Measurements from ENCODE around the gene OMA1.

Gene OMA1

GRCh38 chr1:58447886-58448285, 98.6 kb downstream of the OMA1 start:
- no peak overlapping the region for H3K4me3 ChIP-seq (ENCODE audit: low read length)
- no peak for TF ChIP-seq CTCF (conservative IDR thresholded peaks at IDR 0.05; ENCODE audit: low read length)
- DNase-seq (ENCODE audit: low read depth): peak; percentile 66

- DNase-seq (ENCODE audit: low read depth): no peak
- H3K4me3 ChIP-seq (ENCODE audit: low read length): no peak overlapping the region
- TF ChIP-seq CTCF (conservative IDR thresholded peaks at IDR 0.05; ENCODE audit: low read length): no peak
Observed at GRCh38 chr1:58447042-58447441, 99.5 kb downstream of the OMA1 start.

DNA sequence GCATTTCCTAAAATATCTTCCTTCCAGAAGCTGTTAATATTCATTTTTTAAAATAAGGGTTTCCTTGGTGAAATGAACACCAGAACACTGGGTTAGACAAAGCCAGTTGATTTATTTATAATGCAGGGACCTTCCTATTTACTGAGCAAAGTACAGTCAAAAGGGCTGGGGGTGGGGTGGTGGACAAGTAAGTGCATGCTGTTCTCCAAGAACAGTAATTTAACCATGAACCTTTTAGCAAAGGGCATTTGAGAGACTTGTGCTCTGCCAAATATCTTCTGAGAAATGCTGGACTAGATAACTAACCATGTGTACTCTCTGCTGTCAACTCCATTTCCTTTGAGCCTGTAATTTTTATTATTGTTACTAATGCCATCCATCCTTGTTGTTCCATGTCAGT, 100.2 kb downstream of the OMA1 start:
- no peak for DNase-seq (ENCODE audit: low read depth)
- no peak for TF ChIP-seq CTCF (conservative IDR thresholded peaks at IDR 0.05; ENCODE audit: low read length)

DNA sequence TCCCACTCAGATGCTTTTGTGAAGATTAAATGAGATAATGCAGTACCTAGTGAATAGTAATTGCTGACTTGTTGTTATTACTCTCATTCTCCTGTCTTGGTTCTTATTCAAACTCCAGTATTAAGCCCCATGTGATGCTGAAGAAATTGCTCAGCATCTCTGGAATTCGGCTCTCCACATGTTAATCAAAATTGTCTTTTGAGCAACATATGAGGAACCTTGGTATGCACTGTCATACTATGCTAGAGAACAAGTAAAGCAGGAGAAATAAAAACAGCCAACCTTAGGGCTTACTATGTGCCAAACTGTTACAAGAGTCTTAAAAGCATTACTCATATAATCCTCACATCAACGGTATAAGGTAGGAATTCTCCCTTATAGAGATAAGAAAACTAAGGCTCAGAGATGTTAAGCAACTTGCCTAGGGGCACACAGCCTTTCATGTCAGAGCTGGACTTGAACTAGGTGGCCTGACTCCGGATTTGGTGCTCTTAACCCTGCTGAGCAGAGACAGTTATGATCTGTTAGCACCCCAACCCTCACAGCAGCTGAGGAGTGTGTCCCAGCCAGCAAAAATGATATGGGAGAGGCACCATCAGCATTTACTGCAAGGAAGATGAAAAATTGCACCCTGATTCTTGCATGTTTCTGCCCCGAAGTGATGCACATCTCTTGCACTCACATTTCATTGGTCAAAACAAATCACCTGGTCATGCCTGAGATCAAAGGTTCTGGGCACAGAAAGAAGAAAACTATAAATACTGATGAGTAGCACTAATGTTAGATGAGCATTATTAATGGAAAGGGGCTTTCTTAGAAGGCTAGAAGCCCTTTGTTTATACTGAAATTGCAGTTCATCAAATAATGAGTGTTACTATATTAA, 102.3 kb downstream of the OMA1 start:
- DNase-seq (ENCODE audit: low read depth): peak; percentile 79
- H3K4me3 ChIP-seq (ENCODE audit: low read length): no peak overlapping the region
- no peak for TF ChIP-seq CTCF (conservative IDR thresholded peaks at IDR 0.05; ENCODE audit: low read length)

More for the DNA sequence above, 100.2 kb downstream of the OMA1 start:
- H3K4me3 ChIP-seq (ENCODE audit: low read length): no peak overlapping the region

DNA sequence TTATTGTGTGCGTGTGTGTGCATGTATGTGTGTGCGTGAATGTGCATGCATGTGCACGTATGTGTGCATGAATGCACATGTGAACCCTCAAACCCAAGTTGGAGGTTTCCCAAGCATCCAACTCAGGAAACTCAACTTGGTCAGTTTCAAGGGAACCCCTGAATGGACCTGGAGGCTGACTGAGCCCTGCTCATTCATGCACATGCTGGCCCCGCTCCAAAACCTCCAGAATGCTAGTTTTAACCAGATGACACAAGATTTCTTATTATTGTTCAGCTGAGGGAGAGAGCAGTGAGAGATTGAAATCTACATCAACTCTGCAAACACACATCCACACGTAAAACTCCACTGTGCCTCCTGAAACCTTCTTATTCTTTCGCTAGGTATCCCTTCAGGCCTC, 104.4 kb downstream of the OMA1 start:
- peak; percentile 64 for DNase-seq (ENCODE audit: low read depth)
- no peak overlapping the region for H3K4me3 ChIP-seq (ENCODE audit: low read length)
- no peak for TF ChIP-seq CTCF (conservative IDR thresholded peaks at IDR 0.05; ENCODE audit: low read length)

- H3K4me3 ChIP-seq (ENCODE audit: low read length): no peak overlapping the region
- TF ChIP-seq CTCF (conservative IDR thresholded peaks at IDR 0.05; ENCODE audit: low read length): no peak
- peak; percentile 36 for DNase-seq (ENCODE audit: low read depth)
Observed at GRCh38 chr1:58441699-58442098, 104.8 kb downstream of the OMA1 start.

GRCh38 chr1:58440696-58441095, 105.8 kb downstream of the OMA1 start:
- TF ChIP-seq CTCF (conservative IDR thresholded peaks at IDR 0.05; ENCODE audit: low read length): no peak
- DNase-seq (ENCODE audit: low read depth): no peak
- no peak overlapping the region for H3K4me3 ChIP-seq (ENCODE audit: low read length)
